ENCODE results near the gene ETV6. TPM values are rescaled to one million over a fixed set of nuclear protein-coding genes. Genes with fewer than 3 reads are reported as not detected.

ETV6 gene
- total RNA-seq, 1 experiment from 2014 or later = 89.1 TPM

DNA sequence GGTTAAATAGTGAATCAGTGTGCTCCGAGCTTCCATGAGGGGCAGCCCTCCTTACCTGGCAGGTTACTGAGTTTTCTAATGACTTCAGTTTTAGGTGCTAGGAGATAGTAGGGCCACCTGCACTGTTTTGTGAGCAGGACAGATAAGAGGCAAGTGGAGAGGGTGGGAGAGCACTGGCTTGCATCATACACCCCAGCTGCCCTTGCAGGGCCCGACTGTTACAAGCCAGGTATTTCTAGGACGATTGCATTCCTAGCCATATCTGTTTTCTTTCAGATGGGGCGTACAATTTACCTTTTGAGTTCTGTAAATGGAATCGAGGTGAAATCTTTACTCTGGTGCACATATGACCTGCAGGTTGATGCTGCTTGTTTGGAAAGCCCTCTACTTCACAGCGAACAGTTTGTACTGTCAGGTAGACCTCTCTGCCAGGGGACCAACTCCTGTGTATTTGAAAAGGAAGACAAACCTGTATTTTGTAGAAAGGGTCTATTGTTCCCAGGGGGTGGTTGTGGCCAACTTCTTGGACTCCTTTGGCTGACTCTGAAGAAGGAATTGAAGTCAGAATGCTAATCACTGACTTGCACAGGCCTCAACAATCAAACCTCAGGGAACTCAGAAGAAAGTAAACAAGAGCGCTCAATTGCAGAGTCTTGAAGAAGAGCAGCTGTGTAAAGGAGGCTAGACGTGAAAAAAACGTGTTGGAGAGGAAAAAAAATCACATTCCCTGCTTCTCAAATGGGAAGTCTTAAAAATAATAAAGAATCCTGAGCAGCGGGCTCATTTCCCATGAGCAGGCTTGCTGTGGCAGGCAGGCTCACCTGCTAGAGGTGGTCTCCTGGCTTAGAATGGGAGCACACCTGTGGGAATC is 57.3 kb downstream of the ETV6 start:
- no peaks in the 10 kb centered on the region for H3K27me3 Mint-ChIP-seq (ENCODE audit: unreplicated experiment)
- CTCF ChIA-PET = interaction anchor here (1.6 kb wide), 1 partner anchor 127 kb away, joined by 5 read pairs; no protein-coding TSS in a partner anchor
- intact Hi-C loops (cut with micrococcal nuclease; ENCODE audit: unreplicated experiment) = loop anchor here (2.0 to 5.0 kb wide), 4 partner anchors 24 to 124 kb away; no protein-coding TSS in a partner anchor
- H3K4me3 Mint-ChIP-seq (ENCODE audit: low read depth, unreplicated experiment) = peak overlapping the region; percentile 54
- H3K9me3 Mint-ChIP-seq (ENCODE audit: low read depth, unreplicated experiment) = peaks cover 2% of the 10 kb centered on the region
- peaks cover 22% of the 10 kb centered on the region for H3K36me3 Mint-ChIP-seq (ENCODE audit: insufficient read depth, unreplicated experiment)
- BruUV-seq (replicated peaks) = TSS peak; percentile 69
- TF ChIP-seq, protein P1, sequence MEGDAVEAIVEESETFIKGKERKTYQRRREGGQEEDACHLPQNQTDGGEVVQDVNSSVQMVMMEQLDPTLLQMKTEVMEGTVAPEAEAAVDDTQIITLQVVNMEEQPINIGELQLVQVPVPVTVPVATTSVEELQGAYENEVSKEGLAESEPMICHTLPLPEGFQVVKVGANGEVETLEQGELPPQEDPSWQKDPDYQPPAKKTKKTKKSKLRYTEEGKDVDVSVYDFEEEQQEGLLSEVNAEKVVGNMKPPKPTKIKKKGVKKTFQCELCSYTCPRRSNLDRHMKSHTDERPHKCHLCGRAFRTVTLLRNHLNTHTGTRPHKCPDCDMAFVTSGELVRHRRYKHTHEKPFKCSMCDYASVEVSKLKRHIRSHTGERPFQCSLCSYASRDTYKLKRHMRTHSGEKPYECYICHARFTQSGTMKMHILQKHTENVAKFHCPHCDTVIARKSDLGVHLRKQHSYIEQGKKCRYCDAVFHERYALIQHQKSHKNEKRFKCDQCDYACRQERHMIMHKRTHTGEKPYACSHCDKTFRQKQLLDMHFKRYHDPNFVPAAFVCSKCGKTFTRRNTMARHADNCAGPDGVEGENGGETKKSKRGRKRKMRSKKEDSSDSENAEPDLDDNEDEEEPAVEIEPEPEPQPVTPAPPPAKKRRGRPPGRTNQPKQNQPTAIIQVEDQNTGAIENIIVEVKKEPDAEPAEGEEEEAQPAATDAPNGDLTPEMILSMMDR (IDR thresholded peaks at IDR 0.05; ENCODE audit: unreplicated experiment) = no peak
- peak overlapping the region; percentile 87 for H3K27ac Mint-ChIP-seq (ENCODE audit: unreplicated experiment)
- DNase-seq = peak; percentile 50
- peaks cover 84% of the 10 kb centered on the region for H3K4me1 Mint-ChIP-seq (ENCODE audit: low read depth, unreplicated experiment)

DNA sequence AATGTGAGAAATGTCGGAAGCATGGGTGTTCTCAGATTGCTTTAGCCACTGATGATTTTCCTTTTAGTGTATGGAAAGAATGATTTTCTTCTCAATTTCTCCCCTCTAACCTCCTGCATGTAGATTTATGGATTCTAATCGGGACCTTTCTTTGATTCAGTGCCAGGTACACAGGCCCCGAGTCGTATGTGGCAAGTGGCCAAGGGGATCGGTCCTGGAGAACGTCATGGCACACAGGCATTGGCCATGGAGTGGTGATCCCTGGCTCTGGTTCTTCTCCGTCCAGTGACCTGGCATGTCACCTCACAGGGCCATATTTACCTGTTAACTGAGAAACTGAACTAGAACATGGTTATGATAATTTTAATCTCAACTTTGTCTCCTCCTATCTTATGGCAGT is 58.1 kb downstream of the ETV6 start:
- Mint-ChIP-seq H3K4me1 (ENCODE audit: low read depth, unreplicated experiment) (peaks cover 77% of the 10 kb centered on the region), H3K36me3 (ENCODE audit: insufficient read depth, unreplicated experiment) (peaks cover 17% of the 10 kb centered on the region), H3K27ac (ENCODE audit: unreplicated experiment) (peak overlapping the region; percentile 87), H3K9me3 (ENCODE audit: low read depth, unreplicated experiment) (peaks cover 2% of the 10 kb centered on the region), H3K27me3 (ENCODE audit: unreplicated experiment) (no peaks in the 10 kb centered on the region), H3K4me3 (ENCODE audit: low read depth, unreplicated experiment) (peak overlapping the region; percentile 54)
- BruUV-seq (replicated peaks) = no TSS peak
- TF ChIP-seq, protein P1 (IDR thresholded peaks at IDR 0.05; ENCODE audit: unreplicated experiment) = no peak
- CTCF ChIA-PET = interaction anchor here (0.6 to 1.6 kb wide), 2 partner anchors 74 to 127 kb away, joined by 3 to 5 read pairs; no protein-coding TSS in a partner anchor
- peak; percentile 69 for DNase-seq
- intact Hi-C loops (cut with micrococcal nuclease; ENCODE audit: unreplicated experiment) = loop anchor here (2.0 to 5.0 kb wide), 4 partner anchors 23 to 125 kb away; no protein-coding TSS in a partner anchor

DNA sequence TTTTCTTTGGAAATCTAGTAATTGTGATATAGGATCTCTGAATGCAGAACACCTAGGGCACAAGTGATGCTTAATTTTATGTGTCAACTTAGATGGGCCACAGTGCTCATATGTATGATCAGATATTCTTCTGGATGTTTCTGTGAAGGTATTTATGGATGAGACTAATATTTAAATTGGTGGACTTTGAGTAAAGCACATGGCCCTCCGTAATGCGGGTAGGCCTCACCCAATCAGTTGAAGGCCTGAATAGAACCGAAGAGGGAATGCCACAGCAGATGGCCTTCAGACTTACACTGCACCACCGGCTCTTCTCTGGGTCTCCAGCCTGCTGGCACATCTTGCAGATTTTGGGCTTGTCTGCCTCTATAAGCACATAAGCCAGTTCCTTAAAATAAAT is 60.0 kb downstream of the ETV6 start:
- DNase-seq = no peak
- Mint-ChIP-seq H3K9me3 (ENCODE audit: low read depth, unreplicated experiment) (no peaks in the 10 kb centered on the region), H3K27ac (ENCODE audit: unreplicated experiment) (peak overlapping the region; percentile 17), H3K4me1 (ENCODE audit: low read depth, unreplicated experiment) (peaks cover 58% of the 10 kb centered on the region), H3K4me3 (ENCODE audit: low read depth, unreplicated experiment) (no peak overlapping the region), H3K36me3 (ENCODE audit: insufficient read depth, unreplicated experiment) (peaks cover 19% of the 10 kb centered on the region), H3K27me3 (ENCODE audit: unreplicated experiment) (no peaks in the 10 kb centered on the region)
- TF ChIP-seq, protein P1 (IDR thresholded peaks at IDR 0.05; ENCODE audit: unreplicated experiment) = no peak
- CTCF ChIA-PET = no interaction called here
- intact Hi-C loops (cut with micrococcal nuclease; ENCODE audit: unreplicated experiment) = loop anchor here (5.0 kb wide), 3 partner anchors 38 to 127 kb away; no protein-coding TSS in a partner anchor
- BruUV-seq (replicated peaks) = no TSS peak

DNA sequence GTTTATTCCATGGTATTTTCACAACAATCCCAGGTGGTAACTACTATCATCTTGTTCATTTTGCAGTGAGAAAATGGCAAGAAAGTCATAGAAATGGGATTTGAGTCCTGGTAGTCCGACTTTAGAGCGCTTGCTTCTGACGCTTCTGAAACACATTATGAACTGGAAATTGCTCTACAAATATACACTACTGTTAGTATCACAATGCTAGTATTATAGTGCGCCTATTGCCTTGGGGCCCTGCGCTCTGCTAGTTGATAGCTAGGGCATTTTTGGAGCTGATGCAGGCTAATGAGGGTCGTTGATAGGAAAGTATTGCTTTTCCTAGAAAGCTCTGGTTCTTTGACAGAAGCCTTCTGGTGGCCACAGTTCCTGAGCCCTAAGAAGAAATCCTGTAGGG is 61.0 kb downstream of the ETV6 start:
- no peak for DNase-seq
- Mint-ChIP-seq H3K4me3 (ENCODE audit: low read depth, unreplicated experiment) (no peak overlapping the region), H3K27me3 (ENCODE audit: unreplicated experiment) (no peaks in the 10 kb centered on the region), H3K9me3 (ENCODE audit: low read depth, unreplicated experiment) (no peaks in the 10 kb centered on the region), H3K36me3 (ENCODE audit: insufficient read depth, unreplicated experiment) (peaks cover 15% of the 10 kb centered on the region), H3K27ac (ENCODE audit: unreplicated experiment) (no peak overlapping the region), H3K4me1 (ENCODE audit: low read depth, unreplicated experiment) (peaks cover 49% of the 10 kb centered on the region)
- TF ChIP-seq, protein P1 (IDR thresholded peaks at IDR 0.05; ENCODE audit: unreplicated experiment) = no peak
- intact Hi-C loops (cut with micrococcal nuclease; ENCODE audit: unreplicated experiment) = no loop called here
- BruUV-seq (replicated peaks) = no TSS peak
- CTCF ChIA-PET = no interaction called here

All from Calu3 (cell line).